HepG2 (cell line): ENCODE data around the gene PIGW. TPM values are rescaled to one million over a fixed set of nuclear protein-coding genes. Genes with fewer than 3 reads are reported as not detected.
A peak's percentile ranks its signal among the peaks of the same experiment; 100 is the strongest.

Source experiments
- ATAC-seq: fragments of 200-7000 bp; cut with Tn5 transposase; 3 replicates; pipeline ENCODE4 v1.9.1; 2020; ENCODE audit warnings: mild to moderate bottlenecking, moderate library complexity
- BruUV-seq: library from RNA; stranded (reverse); fragments of 400-500 nt; replicated peaks from 2 replicates; lab custom pipeline; 2021; lab: Mats Ljungman, UMichigan
- CTCF ChIA-PET: fragments of 300-600 bp; formaldehyde crosslinking; extraction: SDS; loops from one replicate; lab custom pipeline; 2021; ENCODE audit warnings: low total read pairs, inconsistent platforms, low intra/inter-chr PET ratio; lab: Yijun Ruan, JAX
- POLR2A ChIA-PET: fragments of 350-600 bp; sonication (Branson Sonifier 250); formaldehyde crosslinking; loops from one replicate; lab custom pipeline; 2020; ENCODE audit warnings: antibody characterized with exemption, inconsistent platforms; lab: Yijun Ruan, JAX
- DNase-seq: peaks from one replicate; pipeline ENCODE4 v3.0.0-alpha.2; 2015; ENCODE audit warnings: low spot score
- FAIRE-seq: peaks from 3 replicates; lab custom pipeline; 2011; peaks lifted over from hg19 to GRCh38; lab: Jason Lieb, UNC
- H2AFZ ChIP-seq: one replicate; pipeline ENCODE4 v1.6.1; 2011; ENCODE audit warnings: low read length, inconsistent platforms
- H3K27ac ChIP-seq: fragments of 300-600 bp; 3 replicates; pipeline ENCODE4 v1.8.0; 2011; ENCODE audit warnings: mixed run types, mild to moderate bottlenecking, mixed read lengths, low read length, inconsistent platforms; ENCODE audit not compliant: insufficient read depth; ENCODE audit errors: extremely low read length
- H3K27me3 ChIP-seq, 2 experiments: fragments of 200-600 bp in 1 of 2; 2 replicates in 1 of 2; 3 replicates in 1 of 2; pipeline versions ENCODE4 v1.6.0 to v1.8.0; 2011; ENCODE audit warnings: low read length in 2 of 2, mild to moderate bottlenecking in 2 of 2, moderate library complexity in 2 of 2, inconsistent platforms in 1 of 2; ENCODE audit not compliant: insufficient read depth in 2 of 2, control insufficient read depth in 1 of 2
- H3K36me3 ChIP-seq, 2 experiments: fragments of 200-600 bp in 1 of 2; replicated peaks in 1 of 2; 2 replicates in 1 of 2; 3 replicates in 1 of 2; pipeline versions ENCODE4 v1.5.1 to v1.8.0; 2011; ENCODE audit warnings: low read length in 2 of 2, inconsistent platforms in 1 of 2; ENCODE audit not compliant: insufficient read depth in 2 of 2, control insufficient read depth in 1 of 2
- H3K4me1 ChIP-seq: 2 replicates; pipeline ENCODE4 v1.5.1; 2012; ENCODE audit warnings: low read length, inconsistent platforms; ENCODE audit not compliant: insufficient read depth
- H3K4me2 ChIP-seq: 2 replicates; pipeline ENCODE4 v1.6.0; 2011; ENCODE audit warnings: low read depth, low read length, inconsistent platforms
- H3K4me3 ChIP-seq, 3 experiments: fragments of 200-600 bp in 1 of 3; sonication (generic), shearing (Covaris generic) in 1 of 3; replicated peaks in 1 of 3; 2 replicates each; pipeline ENCODE4 v1.5.1; 2011 to 2016; ENCODE audit warnings: low read length in 3 of 3, inconsistent platforms in 2 of 3, low read depth in 2 of 3, mild to moderate bottlenecking in 2 of 3, control low read depth in 1 of 3, mixed read lengths in 1 of 3; ENCODE audit not compliant: insufficient read depth in 1 of 3
- H3K79me2 ChIP-seq: one replicate; pipeline ENCODE4 v1.6.1; 2011; ENCODE audit warnings: low read length, inconsistent platforms; ENCODE audit not compliant: insufficient read depth
- H3K9ac ChIP-seq: 2 replicates; pipeline ENCODE4 v1.6.0; 2011; ENCODE audit warnings: mild to moderate bottlenecking, low read depth, low read length, inconsistent platforms; ENCODE audit not compliant: insufficient read depth
- H3K9me3 ChIP-seq: 2 replicates; pipeline ENCODE4 v1.5.1; 2012; ENCODE audit warnings: mild to moderate bottlenecking, low read length
- H4K20me1 ChIP-seq: 2 replicates; pipeline ENCODE4 v1.6.0; 2011; ENCODE audit warnings: inconsistent platforms, mild to moderate bottlenecking, low read length, moderate library complexity; ENCODE audit not compliant: insufficient read depth
- ATF6 ChIP-seq: sonication (generic); formaldehyde crosslinking; conservative IDR thresholded peaks from 2 replicates; pipeline ENCODE4 v1.4.0; 2020; ENCODE audit warnings: missing genetic modification reagents
- HNRNPK ChIP-seq: fragments of 200-400 bp; formaldehyde crosslinking; IDR thresholded peaks from 2 replicates; pipeline ENCODE4 v1.6.1; 2018; ENCODE audit warnings: low read length, low read depth, moderate library complexity, mild to moderate bottlenecking; ENCODE audit not compliant: poor library complexity, severe bottlenecking
- MEF2D ChIP-seq: sonication (generic); formaldehyde crosslinking; IDR thresholded peaks from 2 replicates; pipeline ENCODE4 v1.5.1; 2020; ENCODE audit warnings: mild to moderate bottlenecking, missing genetic modification reagents
- NBN ChIP-seq: fragments of 450-650 bp; conservative IDR thresholded peaks from 2 replicates; pipeline ENCODE4 v1.6.1; 2017
- POLR2A ChIP-seq, 2 experiments: IDR thresholded peaks; 2 replicates each; pipeline ENCODE4 v1.6.1; 2011; ENCODE audit warnings: low read depth in 2 of 2, low read length in 2 of 2, mild to moderate bottlenecking in 1 of 2, moderate library complexity in 1 of 2; ENCODE audit not compliant: insufficient read depth in 1 of 2
- SCMH1 ChIP-seq: sonication (generic); formaldehyde crosslinking; IDR thresholded peaks from 2 replicates; pipeline ENCODE4 v1.9.0; 2021; ENCODE audit warnings: missing genetic modification reagents, mild to moderate bottlenecking, borderline replicate concordance
- TRIM24 ChIP-seq: sonication (generic); formaldehyde crosslinking; IDR thresholded peaks from 2 replicates; pipeline ENCODE4 v1.8.0; 2022; ENCODE audit warnings: mild to moderate bottlenecking, missing genetic modification reagents
- YY1 ChIP-seq: IDR thresholded peaks from 2 replicates; pipeline ENCODE4 v1.6.1; 2011; ENCODE audit warnings: low read length, low read depth, moderate library complexity, mild to moderate bottlenecking; ENCODE audit not compliant: insufficient read depth, insufficient replicate concordance
- ZBTB40 ChIP-seq, 2 experiments: fragments of 450-650 bp in 1 of 2; sonication (generic) in 1 of 2; formaldehyde crosslinking in 1 of 2; IDR thresholded peaks; 2 replicates each; pipeline versions ENCODE4 v1.6.1 to v1.8.0; 2016 to 2022; ENCODE audit warnings: antibody characterized with exemption in 1 of 2, mild to moderate bottlenecking in 1 of 2, missing genetic modification reagents in 1 of 2
- ZBTB42 ChIP-seq: sonication (generic); formaldehyde crosslinking; IDR thresholded peaks from 2 replicates; pipeline ENCODE4 v1.5.0; 2020; ENCODE audit warnings: mild to moderate bottlenecking, missing genetic modification reagents
- ZFP36L2 ChIP-seq: sonication (generic); formaldehyde crosslinking; IDR thresholded peaks from 2 replicates; pipeline ENCODE4 v1.4.0; 2020; ENCODE audit warnings: missing genetic modification reagents
- WGBS: methylation state at CpG from one replicate; pipeline ENCODE4 v1.1.6; 2017; ENCODE audit warnings: low lambda C conversion rate; 5-methylcytosine and 5-hydroxymethylcytosine counted together
- in situ Hi-C: cut with HindIII; loops from 2 replicates; pipeline ENCODE4 v1.10.0; 2017; ENCODE audit warnings: low pct_unique_long_range_greater_than_20kb; ENCODE audit not compliant: extremely low pct_ligation_motif_present
- intact Hi-C: fragments of 100-400 bp; cut with micrococcal nuclease; formaldehyde crosslinking; loops from one replicate; pipeline ENCODE4 v1.10.0; 2022; ENCODE audit not compliant: unreplicated experiment
- polyA plus RNA-seq, 8 experiments: library from polyadenylated mRNA; depleted of rRNA in 3 of 8; stranded (reverse) in 7 of 8; unstranded in 1 of 8; fragments of >200 nt; fragmentation: Illumina TruSeq in 4 of 8; extraction: Trizol in 4 of 8; gene quantifications; 2 replicates each; pipeline versions ENCODE4 v1.2.1 to v1.2.3, GENCODE V29; 2011 to 2016; ENCODE audit warnings: low read depth in 4 of 8, missing spikeins in 1 of 8, mixed read lengths in 1 of 8; ENCODE audit not compliant: insufficient read depth in 1 of 8
- total RNA-seq, 5 experiments: library from RNA; depleted of rRNA; stranded (reverse); fragments of >200 nt; fragmentation: Illumina TruSeq; extraction: Trizol; gene quantifications; 2 replicates each; pipeline ENCODE4 v1.2.3, GENCODE V29; 2016; ENCODE audit warnings: low read depth in 1 of 5

The PIGW gene
- total and polyA plus RNA-seq, 2 of the 13 experiments (the other 11 are each of a cell fraction or from before 2014, with no cell fraction given): 9.0 to 24.0 TPM

- CTCF ChIA-PET: no interaction called here
- TF ChIP-seq HNRNPK (no peak), ZBTB42 (no peak), YY1 (no peak), NBN (no peak), ZBTB40 (IDR thresholded peaks at IDR 0.05) (no peak), ZBTB40 (CRISPR knock-in tag; IDR thresholded peaks at IDR 0.05) (peak; percentile 52; the same call in 1 of the 2 replicates), TRIM24 (CRISPR knock-in tag) (no peak), ZFP36L2 (CRISPR knock-in tag) (no peak), ATF6 (no peak), POLR2A (IDR thresholded peaks at IDR 0.05; ENCODE audit: insufficient read depth in 1 of 2, low read depth in 2 of 2, low read length in 2 of 2) (0 out of 4 replicates have a peak, but pooled peaks of 1 of the 2 experiments have one; percentile 3), MEF2D (CRISPR knock-in tag) (no peak), SCMH1 (no peak)
These were observed 38.6 kb upstream of the PIGW start for GRCh38 chr17:36496018-36496789.

More at GRCh38 chr17:36496018-36496789, 38.6 kb upstream of the PIGW start:
- in situ Hi-C loops (loop anchor here (25.0 kb wide), 1 partner anchor 534 kb away; no protein-coding TSS in a partner anchor), intact Hi-C loops (no loop called here)
- WGBS: 100% methylated on average over 4 of the region's 9 CpGs
- Histone ChIP-seq H3K4me3 (no peak overlapping the region), H3K9me3 (no peaks in the 10 kb centered on the region), H2AFZ (no peak overlapping the region), H3K79me2 (peaks cover 8% of the 10 kb centered on the region), H3K36me3 (peaks cover 32 to 83% of the 10 kb centered on the region in 2 experiments), H3K27me3 (no peaks in the 10 kb centered on the region), H3K4me1 (no peaks in the 10 kb centered on the region), H3K4me2 (no peak overlapping the region), H3K9ac (no peak overlapping the region), H4K20me1 (no peaks in the 10 kb centered on the region), H3K27ac (no peak overlapping the region)
- ATAC-seq (peak; percentile 17; the same call in 1 of the 3 replicates), FAIRE-seq (no peak), DNase-seq (no peak)
- POLR2A ChIA-PET: no interaction called here
- BruUV-seq: no TSS peak
